Retina (tissue), 1 donor: ENCODE results near the gene GLI2.

ENCODE experiments used
- DNase-seq: peaks from one replicate; pipeline ENCODE4 v3.0.0-alpha.2; 2016

The GLI2 gene

GRCh38 chr2:120759543-120760331, 24.1 kb downstream of the GLI2 start:
- DNase-seq = no peak

GRCh38 chr2:120760446-120761135, 24.9 kb downstream of the GLI2 start:
- DNase-seq = no peak

- no peak for DNase-seq
Measured at GRCh38 chr2:120761164-120761861, 25.6 kb downstream of the GLI2 start.

- no peak for DNase-seq
Measured at GRCh38 chr2:120761911-120762310, 26.2 kb downstream of the GLI2 start.

GRCh38 chr2:120762341-120763061, 26.8 kb downstream of the GLI2 start:
- no peak for DNase-seq

- DNase-seq = no peak
Measured at GRCh38 chr2:120763508-120763907, 27.8 kb downstream of the GLI2 start.

GRCh38 chr2:120763931-120764330, 28.3 kb downstream of the GLI2 start:
- DNase-seq = no peak

GRCh38 chr2:120764492-120764891, 28.8 kb downstream of the GLI2 start:
- no peak for DNase-seq

- DNase-seq = no peak
Measured at GRCh38 chr2:120764991-120765677, 29.5 kb downstream of the GLI2 start.

GRCh38 chr2:120765678-120766469, 30.2 kb downstream of the GLI2 start:
- DNase-seq = no peak

GRCh38 chr2:120766470-120767351, 31.0 kb downstream of the GLI2 start:
- no peak for DNase-seq

- no peak for DNase-seq
Measured at GRCh38 chr2:120767486-120768005, 31.9 kb downstream of the GLI2 start.

GRCh38 chr2:120768112-120769048, 32.7 kb downstream of the GLI2 start:
- DNase-seq = no peak

GRCh38 chr2:120769076-120769786, 33.6 kb downstream of the GLI2 start:
- DNase-seq = no peak

- no peak for DNase-seq
Measured at GRCh38 chr2:120769787-120770120, 34.1 kb downstream of the GLI2 start.

GRCh38 chr2:120770176-120770575, 34.5 kb downstream of the GLI2 start:
- no peak for DNase-seq

GRCh38 chr2:120770641-120771040, 35.0 kb downstream of the GLI2 start:
- DNase-seq = no peak

GRCh38 chr2:120771111-120771780, 35.6 kb downstream of the GLI2 start:
- no peak for DNase-seq
